HG03066 (cell line): ENCODE measurements around the gene DDIT3.
A peak's percentile ranks its signal among the peaks of the same experiment; 100 is the strongest.
"Not testable (repeated sequence)": the region's sequence is repeated elsewhere in the genome, so short reads cannot be mapped to it uniquely, and the experiment has no call there.

ENCODE experiments used
- ATAC-seq: cut with Tn5 transposase; IDR thresholded peaks from one replicate; pipeline ENCODE4 v1.9.1; 2021; ENCODE audit warnings: low read depth; ENCODE audit not compliant: unreplicated experiment

Gene DDIT3, protein sequence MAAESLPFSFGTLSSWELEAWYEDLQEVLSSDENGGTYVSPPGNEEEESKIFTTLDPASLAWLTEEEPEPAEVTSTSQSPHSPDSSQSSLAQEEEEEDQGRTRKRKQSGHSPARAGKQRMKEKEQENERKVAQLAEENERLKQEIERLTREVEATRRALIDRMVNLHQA

DNA sequence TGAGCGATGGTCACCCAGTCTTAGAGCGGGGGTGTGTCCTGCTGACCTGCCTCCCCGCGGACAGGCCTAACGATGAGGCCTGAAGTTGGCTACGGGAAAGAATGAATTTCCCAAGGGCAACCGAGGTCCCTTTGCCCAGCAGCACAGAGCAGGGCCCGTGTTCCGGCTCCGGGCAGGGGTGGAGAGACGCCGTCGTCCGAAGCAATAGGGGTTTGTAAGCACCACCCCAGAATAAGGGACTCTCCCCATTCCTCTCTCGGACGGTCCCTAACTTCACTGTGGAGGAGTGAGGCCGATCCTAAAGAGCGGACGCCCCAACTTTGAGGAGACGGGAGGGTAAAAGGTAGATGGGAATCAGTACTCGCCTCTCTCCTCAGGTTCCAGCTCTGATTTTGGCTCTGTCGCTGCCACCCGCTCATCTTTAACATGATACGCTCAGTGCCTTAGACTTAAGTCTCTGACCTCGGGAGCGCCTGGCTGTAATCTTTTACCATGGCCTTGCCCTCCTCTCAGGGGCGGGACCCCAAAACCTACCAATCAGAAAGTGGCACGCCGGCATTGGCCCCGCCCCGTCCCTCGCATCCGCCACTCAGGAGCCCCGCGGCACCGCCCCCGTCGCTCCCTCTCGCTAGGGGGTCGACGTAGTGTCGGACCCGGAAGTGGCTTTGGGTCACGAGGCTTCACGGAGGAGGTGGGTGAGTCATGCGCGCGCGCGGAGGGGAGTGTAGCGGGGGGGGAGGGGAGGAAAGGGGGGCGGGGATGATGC is at the start of gene DDIT3:
Gene DDIT3 (minus strand): TSS at position 462 of the 766 bp plus-strand sequence. CDS start 3,108 bp downstream, outside the sequence.
- ATAC-seq, result peak; percentile 72

DNA sequence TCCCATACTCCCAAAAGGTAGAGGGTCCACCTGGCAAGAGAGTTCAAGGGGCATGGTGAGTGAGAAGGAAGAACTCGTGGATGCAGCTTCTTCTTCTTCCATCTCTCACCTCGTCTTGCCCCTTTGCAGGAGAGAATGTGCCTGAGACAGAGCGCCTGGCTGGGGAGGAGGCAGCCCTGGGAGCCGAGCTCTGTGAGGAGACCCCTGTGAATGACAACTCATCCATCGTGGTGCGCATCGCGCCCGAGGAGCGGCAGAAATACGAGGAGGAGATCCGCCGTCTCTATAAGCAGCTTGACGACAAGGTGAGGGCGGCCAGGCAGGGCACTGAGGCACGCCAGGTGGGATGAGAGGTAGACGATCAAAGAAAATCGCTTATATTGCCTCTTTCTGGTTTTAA is 49.5 kb upstream of the DDIT3 start:
- no peak for ATAC-seq

- no peak for ATAC-seq
Measured at GRCh38 chr12:57568838-57569237, 48.5 kb upstream of the DDIT3 start.

DNA sequence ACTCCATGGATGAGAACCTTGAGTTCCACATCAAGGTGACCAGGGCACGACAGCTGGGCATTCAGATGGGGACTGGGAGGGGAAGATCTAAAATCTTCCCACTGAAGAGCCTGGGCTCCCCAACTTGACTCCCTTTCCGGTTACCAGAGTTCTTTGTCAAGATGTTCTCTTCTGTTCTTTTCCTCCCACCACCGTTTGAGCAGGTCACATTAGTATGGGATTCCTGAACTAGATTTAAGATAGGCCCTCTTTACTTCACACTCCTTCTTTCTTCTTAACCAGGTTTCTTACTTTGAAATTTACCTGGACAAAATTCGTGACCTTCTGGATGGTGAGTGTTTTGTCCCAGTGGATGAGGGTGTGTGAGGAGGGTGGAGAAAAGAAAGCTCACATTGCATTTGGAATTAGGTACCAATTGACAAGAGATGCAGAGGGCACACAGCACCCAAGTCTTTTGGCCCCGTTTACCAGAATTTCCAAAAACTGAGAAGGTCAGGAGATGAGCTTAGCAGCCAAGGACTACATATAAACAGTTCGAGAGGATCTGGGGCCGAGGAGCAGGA is 43.9 kb upstream of the DDIT3 start:
- ATAC-seq, result no peak

- no peak for ATAC-seq
Measured at GRCh38 chr12:57563358-57563757, 43.0 kb upstream of the DDIT3 start.

- ATAC-seq, result not testable (repeated sequence)
Measured at GRCh38 chr12:57561117-57561516, 40.8 kb upstream of the DDIT3 start.

- no peak for ATAC-seq
Measured at GRCh38 chr12:57560516-57560915, 40.2 kb upstream of the DDIT3 start.

- ATAC-seq, result no peak
Measured at GRCh38 chr12:57558864-57559263, 38.5 kb upstream of the DDIT3 start.

DNA sequence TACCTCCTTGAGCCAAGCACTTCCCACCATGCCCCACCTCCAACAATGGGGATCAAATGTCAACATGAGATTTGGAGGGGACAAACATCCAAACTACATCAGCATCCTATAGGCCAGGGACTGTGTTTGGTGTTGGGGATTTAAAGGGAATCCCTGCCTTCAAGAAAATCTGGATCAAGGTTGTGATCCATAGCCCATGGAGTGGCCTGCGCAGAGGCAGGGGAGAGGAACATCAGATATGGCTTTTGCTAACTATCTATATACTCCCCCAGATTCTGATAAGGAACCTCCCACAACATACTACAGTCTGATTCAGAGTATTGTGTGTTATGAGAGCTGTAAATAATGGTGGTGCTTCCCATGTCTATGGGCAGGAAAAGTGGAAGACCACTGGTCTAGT is 34.6 kb upstream of the DDIT3 start:
- no peak for ATAC-seq

DNA sequence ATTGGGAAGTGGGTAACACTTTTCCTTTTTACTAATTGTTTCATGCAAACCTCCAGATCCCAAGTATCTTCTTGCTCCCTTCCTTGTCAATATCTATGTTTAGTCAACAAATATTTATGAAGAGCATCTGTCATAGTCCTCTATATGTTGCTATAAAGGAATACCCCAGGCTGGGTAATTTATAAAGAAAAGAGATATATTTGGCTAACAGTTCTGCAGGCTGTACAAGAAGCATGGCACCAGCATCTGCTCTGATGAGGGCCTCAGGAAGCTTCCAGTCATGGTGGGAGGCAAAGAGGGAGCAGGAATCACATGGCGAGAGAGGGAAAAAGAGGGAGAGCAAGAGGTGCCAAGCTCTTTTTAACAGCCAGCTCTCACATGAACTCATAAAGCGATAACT is 34.1 kb upstream of the DDIT3 start:
- ATAC-seq, result no peak

- ATAC-seq, result no peak
Measured at GRCh38 chr12:57553343-57554202, 33.3 kb upstream of the DDIT3 start.

- no peak for ATAC-seq
Measured at GRCh38 chr12:57552835-57553313, 32.6 kb upstream of the DDIT3 start.

GRCh38 chr12:57552306-57552651 is 32.0 kb upstream of the DDIT3 start:
- no peak for ATAC-seq

DNA sequence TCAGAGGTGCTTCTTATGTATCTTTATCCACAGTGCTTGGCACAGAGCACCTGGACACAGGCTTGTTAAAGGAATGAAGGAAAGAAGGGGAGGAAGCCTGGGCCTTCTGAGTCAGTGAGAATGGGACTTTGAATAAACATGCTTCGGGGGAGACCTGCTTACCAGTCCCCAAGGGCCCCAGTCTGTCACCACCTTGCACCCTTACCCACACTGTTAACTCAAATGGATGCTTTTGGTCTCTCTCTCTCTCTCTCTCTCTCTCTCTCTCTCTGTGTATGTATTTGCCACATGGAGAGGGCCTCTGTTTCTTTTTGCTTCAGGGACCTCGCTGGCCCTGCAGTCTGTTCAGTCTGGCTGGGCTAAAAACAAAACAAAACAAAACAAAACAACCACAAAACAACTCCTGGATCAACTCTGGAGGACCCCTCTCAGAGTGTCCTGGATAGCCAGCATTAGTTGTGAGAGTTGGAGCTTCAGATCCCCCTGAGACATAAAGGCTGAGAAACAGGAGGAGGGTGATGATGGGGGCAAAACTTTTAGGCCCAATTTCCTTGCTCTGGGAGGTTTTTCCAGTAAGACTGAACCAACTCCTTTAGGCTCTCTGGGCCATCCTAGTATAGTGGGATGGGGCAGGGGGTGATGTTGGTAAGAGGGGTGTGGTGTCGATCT is 31.5 kb upstream of the DDIT3 start:
- ATAC-seq, result no peak

- no peak for ATAC-seq
Measured at GRCh38 chr12:57550641-57551549, 30.6 kb upstream of the DDIT3 start.

DNA sequence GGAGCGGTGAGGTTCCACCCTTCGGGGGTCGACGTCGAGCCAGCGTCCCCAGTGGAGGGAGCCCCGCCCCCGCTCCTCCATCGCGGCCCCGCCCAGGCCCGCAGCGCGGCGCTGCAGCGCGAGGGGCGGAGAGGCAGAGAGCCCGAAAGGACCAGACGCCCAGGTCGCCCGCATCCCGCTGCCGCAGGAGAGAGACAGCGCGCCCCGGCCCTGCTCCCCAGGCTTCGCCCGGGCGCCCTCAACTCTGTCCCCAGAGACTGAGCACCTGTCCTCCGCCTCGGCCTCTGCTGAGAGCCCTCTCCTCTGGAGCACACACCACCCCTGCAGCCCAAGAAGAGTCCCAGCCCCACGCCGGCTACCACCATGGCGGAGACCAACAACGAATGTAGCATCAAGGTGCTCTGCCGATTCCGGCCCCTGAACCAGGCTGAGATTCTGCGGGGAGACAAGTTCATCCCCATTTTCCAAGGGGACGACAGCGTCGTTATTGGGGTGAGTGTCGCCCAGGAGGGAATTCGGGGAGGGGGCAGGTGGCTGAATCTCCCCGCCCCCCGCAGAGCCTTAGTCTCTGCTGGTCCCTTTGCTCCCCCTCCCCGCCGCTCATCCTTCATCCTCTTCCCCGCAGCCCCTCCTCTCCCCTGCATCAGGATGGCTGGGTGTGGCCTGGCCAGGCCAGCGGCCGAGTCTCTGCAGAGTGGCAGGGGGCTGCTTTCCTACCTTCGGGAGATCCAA is 29.8 kb upstream of the DDIT3 start, which contains the start of gene KIF5A:
Gene KIF5A (plus strand): TSS at position 136 of the 732 bp plus-strand sequence. CDS start 228 bp downstream, at position 364.
- no peak for ATAC-seq

- no peak for ATAC-seq
Measured at GRCh38 chr12:57549203-57549908, 29.0 kb upstream of the DDIT3 start.

- ATAC-seq, result no peak
Measured at GRCh38 chr12:57548488-57548887, 28.2 kb upstream of the DDIT3 start.
